Measurements from ENCODE around the gene KREMEN1.

The KREMEN1 gene

DNA sequence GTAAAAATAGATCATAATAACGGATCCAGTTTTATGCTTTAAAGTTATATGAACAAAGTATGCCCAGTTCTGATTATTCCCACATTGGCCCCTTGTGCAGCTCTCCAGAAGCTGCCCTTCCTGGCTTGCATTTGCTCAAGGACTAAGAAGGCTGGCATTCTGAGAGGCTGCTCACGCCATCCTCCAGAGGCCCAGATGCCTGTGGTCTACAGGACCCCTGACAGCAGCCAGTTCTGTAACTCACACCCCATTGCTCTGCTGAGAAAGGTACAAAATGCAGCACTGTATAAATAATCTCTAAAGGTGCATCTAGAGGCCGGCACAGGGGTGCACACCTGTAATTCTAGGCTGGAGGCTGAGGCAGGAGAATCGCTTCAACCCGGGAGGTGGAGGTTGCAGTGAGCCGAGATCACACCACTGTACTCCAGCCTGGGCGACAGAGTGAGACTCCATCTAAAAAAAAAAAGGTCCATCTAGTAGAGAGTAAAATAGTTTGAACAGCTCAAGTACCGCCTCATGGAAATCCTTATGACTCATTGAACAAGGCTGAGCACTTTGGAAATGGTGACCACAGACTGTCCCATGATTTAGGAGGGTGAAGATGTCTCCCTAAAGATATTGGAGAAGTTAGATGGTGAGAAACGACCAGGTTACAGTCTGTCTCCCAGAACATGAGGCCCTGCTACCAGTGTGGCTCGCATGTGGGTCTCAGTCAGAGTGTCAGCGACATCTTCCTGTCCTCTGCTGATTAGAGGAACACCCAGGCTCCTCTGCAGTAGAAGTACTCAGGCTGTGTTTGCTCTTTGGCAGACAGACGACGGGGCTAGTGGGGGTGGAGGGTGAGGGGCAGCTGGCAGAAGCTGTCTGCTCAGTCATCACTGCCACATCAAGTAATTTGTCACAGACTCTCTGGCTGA lies 56.3 kb downstream of the KREMEN1 start:
- H3K4me3 ChIP-seq (ENCODE audit: low read length) = no peak overlapping the region
- no peak overlapping the region for H3K18ac ChIP-seq (ENCODE audit: low read length)
- H3K4me2 ChIP-seq (ENCODE audit: low read length) = no peak overlapping the region
- no peak overlapping the region for H3K9ac ChIP-seq (ENCODE audit: low read length)
- no CpG with 5 or more reads among the region's 13 CpGs for WGBS (ENCODE audit: extremely low coverage, insufficient coverage, low lambda C conversion rate)
- no peak overlapping the region for H2AK5ac ChIP-seq (ENCODE audit: low read length)
- H3K27ac ChIP-seq (ENCODE audit: low read depth, low read length) = no peak overlapping the region
- no peak for DNase-seq
- H2BK15ac ChIP-seq (replicated peaks; ENCODE audit: low read depth) = no peak overlapping the region
- H3K27me3 ChIP-seq (ENCODE audit: insufficient read depth, low read length, poor library complexity) = no peaks in the 10 kb centered on the region
- no peaks in the 10 kb centered on the region for H3K36me3 ChIP-seq (ENCODE audit: control insufficient read depth, insufficient read depth, low read length)
- no peak overlapping the region for H3K4ac ChIP-seq (ENCODE audit: low read depth, low read length)
- no peak overlapping the region for H3K56ac ChIP-seq (ENCODE audit: low read length)
- no peaks in the 10 kb centered on the region for H3K79me1 ChIP-seq (ENCODE audit: low read length)
- H3K23ac ChIP-seq (ENCODE audit: low read length) = no peak overlapping the region
- H3K79me2 ChIP-seq (ENCODE audit: control insufficient read depth, insufficient read depth, low read length) = no peaks in the 10 kb centered on the region
- H2BK5ac ChIP-seq (ENCODE audit: low read length) = no peak overlapping the region
- no peak overlapping the region for H4K8ac ChIP-seq (ENCODE audit: low read depth, low read length)
- H4K5ac ChIP-seq (ENCODE audit: low read length) = no peak overlapping the region
- H3K4me1 ChIP-seq (ENCODE audit: control insufficient read depth, low read depth, low read length) = no peaks in the 10 kb centered on the region
- H2BK120ac ChIP-seq (ENCODE audit: low read depth, low read length) = no peak overlapping the region

DNA sequence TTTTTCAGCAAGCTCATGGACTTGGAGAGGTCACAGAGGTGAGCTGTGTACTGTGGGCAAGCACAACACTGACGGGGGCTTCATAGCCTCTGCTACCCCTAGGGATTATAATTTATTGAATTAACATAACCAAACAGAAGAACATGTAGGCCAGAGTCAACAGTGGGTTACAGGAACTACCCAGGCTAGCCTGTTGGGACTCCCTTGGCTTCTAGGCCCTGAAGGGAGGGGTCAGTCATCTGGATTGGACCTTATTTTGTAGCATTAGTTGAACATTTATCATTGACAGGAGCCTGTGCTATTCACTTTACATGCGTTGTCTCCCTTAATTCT lies 56.9 kb downstream of the KREMEN1 start:
- no peaks in the 10 kb centered on the region for H3K79me1 ChIP-seq (ENCODE audit: low read length)
- no peak overlapping the region for H3K4ac ChIP-seq (ENCODE audit: low read depth, low read length)
- no peak overlapping the region for H2BK5ac ChIP-seq (ENCODE audit: low read length)
- H2BK15ac ChIP-seq (replicated peaks; ENCODE audit: low read depth) = no peak overlapping the region
- no peak overlapping the region for H3K4me3 ChIP-seq (ENCODE audit: low read length)
- no peaks in the 10 kb centered on the region for H3K36me3 ChIP-seq (ENCODE audit: control insufficient read depth, insufficient read depth, low read length)
- H3K56ac ChIP-seq (ENCODE audit: low read length) = no peak overlapping the region
- H3K79me2 ChIP-seq (ENCODE audit: control insufficient read depth, insufficient read depth, low read length) = no peaks in the 10 kb centered on the region
- no peak overlapping the region for H3K27ac ChIP-seq (ENCODE audit: low read depth, low read length)
- no peak overlapping the region for H2AK5ac ChIP-seq (ENCODE audit: low read length)
- H2BK120ac ChIP-seq (ENCODE audit: low read depth, low read length) = no peak overlapping the region
- no peaks in the 10 kb centered on the region for H3K4me1 ChIP-seq (ENCODE audit: control insufficient read depth, low read depth, low read length)
- no peak overlapping the region for H4K5ac ChIP-seq (ENCODE audit: low read length)
- no peak overlapping the region for H3K4me2 ChIP-seq (ENCODE audit: low read length)
- no peak overlapping the region for H3K23ac ChIP-seq (ENCODE audit: low read length)
- no peak overlapping the region for H3K18ac ChIP-seq (ENCODE audit: low read length)
- H3K27me3 ChIP-seq (ENCODE audit: insufficient read depth, low read length, poor library complexity) = no peaks in the 10 kb centered on the region
- DNase-seq = no peak
- H4K8ac ChIP-seq (ENCODE audit: low read depth, low read length) = no peak overlapping the region
- H3K9ac ChIP-seq (ENCODE audit: low read length) = no peak overlapping the region
- WGBS (ENCODE audit: extremely low coverage, insufficient coverage, low lambda C conversion rate) = no CpG with 5 or more reads among the region's 2 CpGs

DNA sequence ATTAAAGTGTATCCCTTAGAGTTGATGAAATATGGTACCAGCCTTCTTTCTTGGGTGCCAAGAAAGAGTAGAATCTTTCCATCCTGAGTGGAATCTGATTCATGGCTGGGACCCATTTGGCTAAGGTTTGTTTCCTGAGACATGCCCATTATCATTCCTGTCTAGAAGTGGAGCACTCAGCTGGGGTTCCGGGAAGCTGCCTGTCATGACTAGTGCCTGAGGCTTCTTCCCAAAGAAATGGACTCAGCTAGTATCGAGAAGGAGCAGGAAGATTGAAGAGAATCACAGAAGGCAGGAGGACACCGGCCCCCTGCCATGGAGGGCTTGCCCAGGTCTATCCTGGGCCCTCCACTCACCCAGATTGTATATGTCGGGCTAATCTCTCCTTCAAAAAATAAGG lies 57.6 kb downstream of the KREMEN1 start:
- H2BK15ac ChIP-seq (replicated peaks; ENCODE audit: low read depth) = no peak overlapping the region
- H4K8ac ChIP-seq (ENCODE audit: low read depth, low read length) = no peak overlapping the region
- H3K27me3 ChIP-seq (ENCODE audit: insufficient read depth, low read length, poor library complexity) = no peaks in the 10 kb centered on the region
- no CpG with 5 or more reads among the region's 4 CpGs for WGBS (ENCODE audit: extremely low coverage, insufficient coverage, low lambda C conversion rate)
- no peak overlapping the region for H2AK5ac ChIP-seq (ENCODE audit: low read length)
- H3K18ac ChIP-seq (ENCODE audit: low read length) = no peak overlapping the region
- H3K79me1 ChIP-seq (ENCODE audit: low read length) = no peaks in the 10 kb centered on the region
- H2BK5ac ChIP-seq (ENCODE audit: low read length) = no peak overlapping the region
- H4K5ac ChIP-seq (ENCODE audit: low read length) = no peak overlapping the region
- H3K56ac ChIP-seq (ENCODE audit: low read length) = no peak overlapping the region
- no peak overlapping the region for H3K4me2 ChIP-seq (ENCODE audit: low read length)
- H3K79me2 ChIP-seq (ENCODE audit: control insufficient read depth, insufficient read depth, low read length) = no peaks in the 10 kb centered on the region
- H3K4me3 ChIP-seq (ENCODE audit: low read length) = no peak overlapping the region
- no peak overlapping the region for H3K4ac ChIP-seq (ENCODE audit: low read depth, low read length)
- H3K9ac ChIP-seq (ENCODE audit: low read length) = no peak overlapping the region
- H3K36me3 ChIP-seq (ENCODE audit: control insufficient read depth, insufficient read depth, low read length) = no peaks in the 10 kb centered on the region
- no peak overlapping the region for H3K27ac ChIP-seq (ENCODE audit: low read depth, low read length)
- H3K4me1 ChIP-seq (ENCODE audit: control insufficient read depth, low read depth, low read length) = no peaks in the 10 kb centered on the region
- H3K23ac ChIP-seq (ENCODE audit: low read length) = no peak overlapping the region
- H2BK120ac ChIP-seq (ENCODE audit: low read depth, low read length) = no peak overlapping the region
- DNase-seq = no peak

DNA sequence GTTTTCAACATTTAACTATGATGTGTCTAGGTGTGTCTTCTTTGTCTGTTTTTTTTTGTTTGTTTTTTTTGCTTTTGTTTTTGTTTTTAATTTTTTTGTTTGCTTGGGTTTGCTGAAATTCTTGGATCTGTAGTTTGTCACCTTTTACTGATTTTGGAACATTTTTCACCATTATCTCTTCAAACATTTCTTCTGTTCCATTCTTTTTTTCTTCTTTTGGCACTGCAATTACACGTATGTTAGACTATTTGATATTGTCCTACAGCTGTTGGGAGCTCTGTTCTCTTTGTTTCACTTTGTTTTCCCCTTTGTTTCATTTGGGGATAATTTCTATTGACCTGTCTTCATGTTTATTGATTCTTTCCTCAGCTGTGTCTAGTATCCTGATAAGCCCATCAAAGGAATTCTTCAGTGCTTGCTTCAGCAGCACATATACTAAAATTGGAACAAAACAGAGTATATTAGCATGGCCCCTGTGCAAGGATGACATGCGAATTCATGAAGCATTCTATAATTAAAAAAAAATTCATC lies 60.8 kb downstream of the KREMEN1 start:
- Histone ChIP-seq H3K4me3 (ENCODE audit: low read length) (no peak overlapping the region), H3K27me3 (ENCODE audit: insufficient read depth, low read length, poor library complexity) (no peaks in the 10 kb centered on the region), H2BK15ac (replicated peaks; ENCODE audit: low read depth) (no peak overlapping the region), H3K27ac (ENCODE audit: low read depth, low read length) (no peak overlapping the region), H2BK120ac (ENCODE audit: low read depth, low read length) (no peak overlapping the region), H2BK5ac (ENCODE audit: low read length) (no peak overlapping the region), H3K9ac (ENCODE audit: low read length) (no peak overlapping the region), H3K23ac (ENCODE audit: low read length) (no peak overlapping the region), H3K4me2 (ENCODE audit: low read length) (no peak overlapping the region), H3K4me1 (ENCODE audit: control insufficient read depth, low read depth, low read length) (no peaks in the 10 kb centered on the region), H3K36me3 (ENCODE audit: control insufficient read depth, insufficient read depth, low read length) (no peaks in the 10 kb centered on the region), H3K18ac (ENCODE audit: low read length) (no peak overlapping the region), H3K79me1 (ENCODE audit: low read length) (no peaks in the 10 kb centered on the region), H3K4ac (ENCODE audit: low read depth, low read length) (no peak overlapping the region), H4K5ac (ENCODE audit: low read length) (no peak overlapping the region), H3K79me2 (ENCODE audit: control insufficient read depth, insufficient read depth, low read length) (no peaks in the 10 kb centered on the region), H2AK5ac (ENCODE audit: low read length) (no peak overlapping the region), H3K56ac (ENCODE audit: low read length) (no peak overlapping the region), H4K8ac (ENCODE audit: low read depth, low read length) (no peak overlapping the region)
- DNase-seq = no peak
- no CpG with 5 or more reads among the region's 2 CpGs for WGBS (ENCODE audit: extremely low coverage, insufficient coverage, low lambda C conversion rate)

DNA sequence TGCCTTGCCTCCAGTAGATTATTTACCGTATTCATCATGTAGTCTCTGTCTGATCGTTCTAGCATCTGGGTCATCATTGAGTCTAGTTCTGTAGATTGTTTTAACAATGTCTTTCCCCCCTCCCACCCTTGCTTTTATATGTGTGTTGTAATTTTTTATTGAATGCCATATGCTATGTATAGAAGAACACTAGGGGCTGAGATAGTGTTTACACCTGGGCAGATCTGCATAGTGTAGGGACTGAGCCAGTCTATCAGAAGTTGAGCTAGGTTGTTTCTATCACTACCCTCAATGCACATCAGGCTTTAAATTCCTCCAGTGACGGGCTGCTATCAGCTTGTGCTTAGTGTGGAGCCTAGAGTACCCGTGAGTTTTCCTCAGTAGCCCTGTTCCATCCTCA lies 61.6 kb downstream of the KREMEN1 start:
- no peaks in the 10 kb centered on the region for H3K27me3 ChIP-seq (ENCODE audit: insufficient read depth, low read length, poor library complexity)
- H2BK120ac ChIP-seq (ENCODE audit: low read depth, low read length) = no peak overlapping the region
- H3K4me1 ChIP-seq (ENCODE audit: control insufficient read depth, low read depth, low read length) = no peaks in the 10 kb centered on the region
- no peak overlapping the region for H3K18ac ChIP-seq (ENCODE audit: low read length)
- DNase-seq = no peak
- no peak overlapping the region for H4K5ac ChIP-seq (ENCODE audit: low read length)
- H3K79me2 ChIP-seq (ENCODE audit: control insufficient read depth, insufficient read depth, low read length) = no peaks in the 10 kb centered on the region
- no peaks in the 10 kb centered on the region for H3K79me1 ChIP-seq (ENCODE audit: low read length)
- H2AK5ac ChIP-seq (ENCODE audit: low read length) = no peak overlapping the region
- H2BK5ac ChIP-seq (ENCODE audit: low read length) = no peak overlapping the region
- no peak overlapping the region for H4K8ac ChIP-seq (ENCODE audit: low read depth, low read length)
- H3K27ac ChIP-seq (ENCODE audit: low read depth, low read length) = no peak overlapping the region
- no peak overlapping the region for H3K4ac ChIP-seq (ENCODE audit: low read depth, low read length)
- H3K23ac ChIP-seq (ENCODE audit: low read length) = no peak overlapping the region
- no CpG with 5 or more reads among the region's 4 CpGs for WGBS (ENCODE audit: extremely low coverage, insufficient coverage, low lambda C conversion rate)
- H2BK15ac ChIP-seq (replicated peaks; ENCODE audit: low read depth) = no peak overlapping the region
- H3K36me3 ChIP-seq (ENCODE audit: control insufficient read depth, insufficient read depth, low read length) = no peaks in the 10 kb centered on the region
- no peak overlapping the region for H3K4me2 ChIP-seq (ENCODE audit: low read length)
- no peak overlapping the region for H3K4me3 ChIP-seq (ENCODE audit: low read length)
- H3K9ac ChIP-seq (ENCODE audit: low read length) = no peak overlapping the region
- H3K56ac ChIP-seq (ENCODE audit: low read length) = no peak overlapping the region
